HPDE6-E6E7 (cell line): ENCODE data around the gene SGCA.

ENCODE experiments used
- DNase-seq: peaks from one replicate; pipeline ENCODE4 v3.0.0; 2011; ENCODE audit warnings: missing footprints; ENCODE audit errors: extremely low spot score

The SGCA gene

GRCh38 chr17:50207792-50208567, 42.2 kb downstream of the SGCA start:
- DNase-seq = no peak

DNA sequence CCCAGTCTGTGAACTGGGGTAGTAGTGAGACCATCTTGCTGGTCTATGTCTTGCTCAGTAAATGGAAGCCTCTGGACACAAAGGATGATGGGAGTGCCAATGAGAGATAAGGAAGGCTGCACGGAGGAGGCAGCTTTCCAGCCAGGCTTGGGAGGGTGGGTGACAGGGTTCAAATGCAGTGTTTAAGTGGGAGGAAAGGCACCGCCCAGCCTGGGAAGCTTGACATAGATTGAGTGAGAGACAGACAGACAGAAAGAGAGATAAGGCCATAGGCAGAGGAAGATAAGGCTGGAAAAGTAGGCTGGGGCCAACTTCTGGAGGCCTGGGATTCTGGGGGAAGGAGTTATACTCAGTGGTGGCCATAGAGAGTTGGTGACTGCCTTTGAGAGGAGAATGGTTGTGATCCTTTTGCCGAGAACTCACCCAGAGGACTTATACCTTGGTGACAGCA, 42.8 kb downstream of the SGCA start:
- no peak for DNase-seq

DNA sequence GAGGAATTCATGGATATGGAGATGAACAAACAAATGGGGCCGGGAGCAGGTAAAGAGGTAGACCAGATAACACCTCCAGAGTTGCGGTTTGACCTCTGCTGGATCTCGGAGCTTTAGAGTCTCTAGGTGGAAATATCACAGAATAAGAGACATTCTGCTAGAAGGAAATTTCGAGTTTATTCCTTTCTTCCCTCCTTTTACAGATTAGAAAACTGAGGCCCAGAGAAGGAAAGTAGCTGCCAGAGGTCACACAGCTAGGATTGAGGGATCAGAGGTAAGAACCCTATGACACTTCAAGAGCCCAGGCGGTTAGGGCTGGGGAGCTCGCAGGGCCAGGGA, 43.3 kb downstream of the SGCA start:
- DNase-seq = no peak

DNA sequence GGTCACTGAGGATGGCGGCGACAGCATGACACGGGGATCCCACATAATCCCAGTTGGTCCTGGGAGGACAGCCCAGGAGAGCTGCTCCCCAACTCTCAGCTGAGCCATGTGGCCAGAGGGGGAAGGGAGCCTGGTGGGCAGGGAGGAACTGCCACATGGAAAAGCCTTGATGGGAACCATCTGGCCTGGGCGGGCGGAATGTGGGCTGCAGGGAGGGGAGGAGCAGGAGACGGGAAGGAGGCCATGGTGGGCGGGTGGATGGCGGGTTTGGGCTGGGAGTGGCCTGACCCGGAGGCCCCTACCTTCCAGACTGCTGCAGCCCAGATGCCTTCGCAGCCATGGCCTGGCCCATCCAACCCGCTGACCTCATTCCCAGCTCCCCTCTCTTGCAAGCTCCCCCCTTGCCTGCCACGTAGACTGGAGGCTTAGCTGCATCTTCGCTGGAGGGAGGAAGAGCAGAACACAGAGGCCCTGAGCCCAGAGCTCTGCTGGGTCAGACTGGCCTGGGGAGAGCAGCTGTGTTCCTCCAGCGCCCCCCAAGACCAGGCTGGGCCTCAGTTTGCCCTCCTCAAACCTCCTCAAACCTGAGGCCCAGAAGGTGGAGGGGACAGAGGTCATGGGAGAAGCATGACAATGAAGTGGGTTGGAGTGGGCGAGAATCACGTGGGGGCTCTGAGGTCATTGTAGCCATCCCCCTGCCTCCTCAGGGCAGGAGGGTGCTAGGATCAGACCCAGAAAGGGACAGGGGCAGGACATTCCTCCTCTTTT, 43.9 kb downstream of the SGCA start:
- DNase-seq = no peak

GRCh38 chr17:50210240-50211225, 44.7 kb downstream of the SGCA start:
- no peak for DNase-seq

- no peak for DNase-seq
Observed at GRCh38 chr17:50211249-50212120, 45.7 kb downstream of the SGCA start.

DNA sequence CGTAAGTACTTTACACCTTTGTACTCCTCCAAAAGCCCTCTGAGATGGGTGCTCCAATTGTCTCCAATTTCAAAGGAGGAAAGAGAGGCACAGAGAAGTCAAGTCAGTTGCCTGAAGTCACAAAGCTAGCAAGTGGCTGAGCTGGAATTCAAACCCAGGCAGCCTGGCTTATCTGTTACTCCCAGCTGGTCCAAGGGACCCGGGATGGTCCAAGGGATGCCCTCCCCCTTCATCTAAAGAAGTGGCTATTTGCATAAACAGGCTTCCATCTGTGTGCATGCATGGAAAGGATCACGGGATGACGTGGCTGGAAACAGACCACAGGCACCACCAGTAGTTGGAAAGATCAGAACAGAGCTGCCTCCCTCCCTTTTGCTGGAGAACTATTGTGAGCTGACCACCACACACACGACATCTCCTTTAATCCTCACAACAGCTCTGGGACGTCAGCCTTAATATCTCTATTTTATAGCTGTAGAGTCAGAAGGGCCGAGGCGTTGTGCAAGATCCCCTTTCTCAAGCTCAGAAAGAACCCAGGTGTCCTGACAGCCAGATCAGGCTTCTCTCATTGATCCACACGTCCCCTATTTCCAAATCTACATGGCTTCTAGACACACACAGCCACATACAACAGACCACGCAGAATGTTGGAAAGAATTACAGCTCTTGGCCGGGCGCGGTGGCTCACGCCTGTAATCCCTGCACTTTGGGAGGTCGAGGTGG, 46.5 kb downstream of the SGCA start:
- no peak for DNase-seq

GRCh38 chr17:50213026-50214022, 47.5 kb downstream of the SGCA start:
- no peak for DNase-seq

GRCh38 chr17:50214976-50215760, 49.4 kb downstream of the SGCA start:
- DNase-seq = no peak

- no peak for DNase-seq
Observed at GRCh38 chr17:50217591-50217990, 51.8 kb downstream of the SGCA start.

- no peak for DNase-seq
Observed at GRCh38 chr17:50218071-50218759, 52.4 kb downstream of the SGCA start.

GRCh38 chr17:50218771-50219315, 53.0 kb downstream of the SGCA start:
- no peak for DNase-seq

DNA sequence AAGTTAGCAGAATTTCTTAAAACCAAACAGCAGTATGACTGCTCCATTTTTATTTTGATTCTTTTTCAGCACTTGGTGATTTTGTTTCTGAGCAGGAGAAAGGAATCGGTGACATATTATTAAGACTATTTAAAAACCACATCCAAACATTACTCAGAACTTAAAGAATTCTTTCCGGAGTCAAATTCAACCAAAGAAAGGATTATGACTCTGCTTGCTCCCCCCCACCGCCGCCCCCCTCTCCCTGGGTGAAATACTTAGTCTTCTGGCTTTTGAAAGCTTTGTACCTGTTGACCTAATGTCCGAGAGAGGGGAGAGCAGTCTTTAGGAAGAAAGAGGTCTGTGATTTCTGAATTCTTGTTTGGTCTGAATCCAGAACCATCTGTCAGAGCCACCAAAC, 53.5 kb downstream of the SGCA start:
- DNase-seq = peak; percentile 77

DNA sequence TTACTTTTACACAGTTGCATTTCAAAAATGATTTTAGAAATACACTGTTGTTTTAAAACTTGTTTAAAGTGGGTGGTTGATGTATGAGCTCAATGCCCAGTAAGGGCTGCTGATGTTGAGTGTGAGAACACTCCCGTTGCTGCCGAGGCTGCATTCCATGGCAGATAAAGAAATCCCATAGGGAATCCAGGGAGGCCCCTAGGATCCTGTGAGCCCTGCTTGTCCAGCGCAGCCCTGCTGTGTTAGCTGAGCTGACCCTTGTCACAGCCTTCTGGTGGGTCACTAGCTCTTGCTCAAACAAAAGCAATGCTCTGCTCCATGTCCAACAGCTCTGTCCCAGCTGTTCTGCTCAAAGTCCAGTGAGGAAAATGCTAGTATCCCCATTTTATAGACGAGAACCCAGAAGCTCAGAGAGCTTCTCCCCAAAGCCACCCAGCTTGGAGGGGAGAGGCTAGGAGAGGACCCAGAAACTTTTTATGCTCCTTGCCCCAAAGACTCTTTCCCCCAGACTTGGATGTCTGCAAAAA, 54.2 kb downstream of the SGCA start:
- DNase-seq = no peak

GRCh38 chr17:50220811-50221210, 55.0 kb downstream of the SGCA start:
- DNase-seq = no peak

DNA sequence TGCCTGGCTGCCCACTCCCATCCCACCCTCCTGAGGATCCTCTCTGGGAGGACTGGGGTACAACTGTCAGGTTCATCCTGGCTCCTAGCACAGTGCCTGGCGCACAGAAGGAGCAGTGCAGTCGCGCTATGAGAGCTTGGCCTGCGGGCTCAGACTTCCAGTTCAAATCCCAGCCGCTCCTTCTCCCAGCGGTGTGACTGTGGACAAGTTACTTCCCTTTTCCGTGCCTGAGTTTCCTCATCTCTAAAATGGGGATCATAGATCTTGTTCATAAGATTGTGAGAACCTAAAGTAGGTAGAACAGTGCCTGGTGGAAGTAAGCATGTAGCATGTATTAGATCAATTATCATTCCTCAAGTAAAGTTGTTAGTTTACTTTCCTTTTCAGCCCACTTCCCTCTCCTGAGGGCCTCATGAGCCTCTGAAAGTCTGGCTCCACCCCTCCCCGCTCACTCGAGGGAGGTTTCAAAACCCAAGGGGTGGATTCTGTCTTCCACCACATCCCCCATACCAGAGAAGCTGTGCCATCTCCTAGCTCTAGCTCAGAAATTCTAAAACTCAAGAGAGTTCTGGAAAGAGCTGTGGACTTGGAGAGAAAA, 55.6 kb downstream of the SGCA start:
- DNase-seq = no peak
